GM21825 (cell line): Measurements from ENCODE around the gene GNG14.
"Not testable (repeated sequence)": the region's sequence is repeated elsewhere in the genome, so short reads cannot be mapped to it uniquely, and the experiment has no call there.

ENCODE experiments used
- ATAC-seq: cut with Tn5 transposase; IDR thresholded peaks from one replicate; pipeline ENCODE4 v1.9.1; 2021; ENCODE audit warnings: mild to moderate bottlenecking, moderate library complexity; ENCODE audit not compliant: unreplicated experiment

GNG14 gene

DNA sequence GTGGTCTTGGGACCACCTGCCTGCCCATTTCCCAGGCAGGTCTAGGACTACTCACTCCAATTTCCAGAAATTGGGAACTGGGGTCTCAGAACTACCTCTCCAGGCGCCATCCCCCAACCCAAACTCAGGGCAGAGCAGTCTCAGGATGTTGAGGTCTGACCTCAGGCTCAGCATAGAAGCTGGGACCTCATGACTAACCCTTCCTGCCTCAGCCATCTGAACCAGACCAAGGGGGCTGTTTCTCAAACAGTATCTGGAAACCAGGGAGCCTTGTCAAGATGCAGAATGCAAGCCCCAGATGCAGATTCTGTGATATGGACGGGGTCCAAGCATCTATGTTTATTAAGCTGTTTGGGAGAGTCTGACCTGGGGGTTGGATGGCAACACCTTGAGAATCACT is 7.3 kb downstream of the GNG14 start:
- ATAC-seq = no peak

- ATAC-seq = peak; percentile 5
These were observed 7.7 kb downstream of the GNG14 start for GRCh38 chr19:12695514-12695913.

GRCh38 chr19:12695997-12696365 is 8.2 kb downstream of the GNG14 start:
- ATAC-seq = peak; percentile 17

DNA sequence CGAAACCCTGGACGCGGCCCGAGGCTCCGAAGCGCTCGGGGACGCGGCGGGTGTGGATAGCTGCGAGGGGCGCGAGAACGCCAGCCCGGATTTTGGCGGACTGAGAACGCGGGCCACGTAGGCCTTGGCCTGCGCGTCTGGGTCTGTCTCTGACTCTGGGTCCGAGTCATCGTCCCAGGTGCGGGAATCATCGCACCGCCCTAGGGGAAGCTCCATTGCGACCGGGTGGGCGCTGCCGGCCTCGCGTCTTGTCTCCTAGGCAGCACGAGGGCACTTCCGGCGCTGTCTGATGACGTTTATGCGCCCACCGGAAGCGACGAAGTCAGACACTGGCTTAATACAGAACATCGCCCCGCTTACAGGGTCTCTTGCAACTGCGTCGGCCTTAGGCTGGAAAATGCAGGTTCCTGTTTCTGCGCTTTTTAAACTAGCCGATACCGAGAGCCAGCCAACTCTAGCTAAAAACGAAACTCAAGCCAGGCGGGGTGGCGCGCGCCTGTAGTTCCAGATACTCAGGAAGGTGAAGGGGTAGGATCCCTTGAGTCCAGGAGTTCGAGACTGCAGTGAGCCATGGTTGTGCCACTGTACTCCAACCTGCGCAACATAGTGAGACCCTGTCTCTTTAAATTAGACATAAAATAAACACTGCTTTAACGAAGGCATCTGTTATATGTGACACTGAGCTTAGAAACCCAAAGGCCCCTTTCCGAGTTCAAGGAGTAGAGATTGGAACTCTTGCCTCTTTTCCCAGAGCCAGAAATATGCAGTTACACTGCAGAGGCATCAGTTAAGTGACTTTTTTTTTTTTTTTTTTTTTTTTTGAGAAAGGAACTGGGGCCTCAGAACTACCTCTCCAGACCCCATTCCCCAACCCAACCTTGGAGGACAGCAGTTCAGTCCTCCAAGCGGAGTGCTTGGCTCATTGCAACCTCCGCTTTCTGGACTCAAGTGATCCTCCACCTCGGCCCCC is 8.9 kb downstream of the GNG14 start, which contains the start of gene FBXW9:
TSS of gene FBXW9 (minus strand) at position 266 of the 970 bp plus-strand sequence. CDS start at position 216, 50 bp downstream.
- ATAC-seq = peak; percentile 56

GRCh38 chr19:12697425-12697824 is 9.6 kb downstream of the GNG14 start:
- ATAC-seq = not testable (repeated sequence)

DNA sequence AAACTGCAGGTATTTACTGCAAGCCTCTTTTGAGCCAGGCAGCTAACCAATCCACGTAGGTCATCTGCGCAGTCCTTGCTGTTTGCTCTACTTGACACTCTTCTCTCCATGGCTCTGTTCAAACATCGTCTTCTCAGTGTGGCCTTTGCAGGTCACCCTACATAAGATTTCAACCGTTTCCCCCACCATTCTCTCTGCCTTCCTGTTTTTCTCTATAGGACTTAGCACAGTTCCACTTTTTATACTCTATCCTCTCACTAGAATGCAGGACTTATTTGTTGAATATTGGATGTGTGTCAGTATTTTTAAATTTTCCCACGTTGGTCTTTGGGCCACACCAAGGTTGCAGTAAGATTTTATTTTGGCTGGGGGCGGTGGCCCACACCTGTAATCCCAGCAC is 10.3 kb downstream of the GNG14 start:
- ATAC-seq = no peak

GRCh38 chr19:12701596-12702282 is 13.9 kb downstream of the GNG14 start:
- no peak for ATAC-seq

GRCh38 chr19:12703046-12703445 is 15.2 kb downstream of the GNG14 start:
- no peak for ATAC-seq

DNA sequence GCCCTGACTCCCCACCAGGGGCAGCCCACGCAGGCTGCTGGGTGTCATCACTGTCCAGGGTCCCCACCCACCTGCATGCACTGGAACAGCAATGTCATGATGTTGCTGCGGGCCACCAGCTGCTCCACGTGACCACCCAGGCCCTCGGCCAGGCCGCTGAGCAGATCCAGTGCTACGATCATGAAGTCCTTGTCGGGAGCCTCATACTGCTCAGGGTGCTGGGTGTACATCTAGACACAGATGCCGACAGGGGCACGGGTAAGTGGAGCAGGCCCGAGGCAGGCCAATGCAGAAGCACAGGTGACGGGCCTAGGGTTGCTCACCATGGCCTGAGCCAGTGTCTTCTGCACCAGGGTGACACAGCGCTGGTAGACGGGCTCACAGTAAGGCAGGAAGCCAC is 17.4 kb downstream of the GNG14 start:
- ATAC-seq = no peak

GRCh38 chr19:12705654-12706331 is 18.0 kb downstream of the GNG14 start:
- no peak for ATAC-seq

DNA sequence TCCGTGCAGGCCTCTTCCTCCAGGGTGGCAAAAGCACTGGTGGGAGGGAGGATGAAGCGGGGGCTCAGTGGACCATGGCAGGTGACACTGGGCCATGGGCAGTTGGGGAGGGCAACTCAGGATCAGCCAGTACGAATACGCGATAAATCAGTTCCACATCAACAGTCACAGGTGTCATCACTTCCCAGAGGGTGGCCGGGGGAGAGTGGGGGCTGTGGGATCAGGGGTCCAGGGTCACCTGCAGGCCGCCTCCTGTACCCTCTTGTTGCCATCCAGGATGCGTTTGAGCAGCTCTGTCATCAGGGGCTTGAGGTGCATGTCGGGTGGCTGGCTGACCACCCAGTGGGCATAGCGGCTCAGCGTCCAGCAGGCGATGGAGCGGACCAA is 18.5 kb downstream of the GNG14 start:
- no peak for ATAC-seq

DNA sequence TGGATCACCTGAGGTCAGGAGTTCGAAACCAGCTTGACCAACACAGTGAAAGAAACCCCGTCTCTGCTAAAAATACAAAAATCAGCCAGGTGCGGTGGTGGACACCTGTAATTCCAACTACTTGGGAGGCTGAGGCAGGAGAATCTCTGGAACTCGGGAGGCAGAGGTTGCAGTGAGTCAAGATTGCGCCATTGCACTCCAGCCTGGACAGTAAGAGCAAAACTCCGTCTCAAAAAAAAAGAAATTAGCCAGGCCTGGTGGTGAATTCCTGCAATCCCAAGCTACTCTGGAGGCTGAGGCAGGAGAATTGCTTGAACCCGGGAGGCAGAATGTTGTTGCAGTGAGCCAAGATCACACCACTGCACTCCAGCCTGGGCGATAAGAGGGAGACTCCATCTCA is 20.8 kb downstream of the GNG14 start:
- ATAC-seq = no peak

DNA sequence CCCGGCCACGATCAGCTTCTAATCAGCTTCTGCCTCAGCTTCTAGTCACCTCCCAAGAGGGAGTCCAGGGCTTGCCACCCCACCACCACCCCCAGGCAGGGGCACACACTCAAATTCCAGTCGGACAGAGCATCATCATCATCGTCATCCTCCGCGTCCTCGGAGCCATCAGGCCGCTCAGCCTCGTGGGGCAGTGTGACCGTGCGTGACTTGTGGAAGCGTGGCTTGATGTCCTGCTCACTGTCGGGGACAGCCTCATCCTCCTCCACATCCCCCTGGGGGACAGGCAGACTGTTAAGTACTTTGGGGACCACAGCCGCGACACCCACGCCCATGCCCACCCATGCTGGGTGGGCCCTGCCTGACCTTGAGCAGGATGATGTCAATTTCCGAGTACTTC is 23.4 kb downstream of the GNG14 start:
- ATAC-seq = no peak

- not testable (repeated sequence) for ATAC-seq
These were observed 24.3 kb downstream of the GNG14 start for GRCh38 chr19:12712077-12712476.

- ATAC-seq = not testable (repeated sequence)
These were observed 25.5 kb downstream of the GNG14 start for GRCh38 chr19:12713304-12713703.

- no peak for ATAC-seq
These were observed 27.3 kb downstream of the GNG14 start for GRCh38 chr19:12715102-12715501.

GRCh38 chr19:12715929-12716328 is 28.1 kb downstream of the GNG14 start:
- ATAC-seq = no peak

- ATAC-seq = no peak
These were observed 32.5 kb downstream of the GNG14 start for GRCh38 chr19:12720296-12720695.

GRCh38 chr19:12720851-12721655 is 33.3 kb downstream of the GNG14 start:
- no peak for ATAC-seq
